Measurements from ENCODE around the gene ALKBH6. TPM values are rescaled to one million over a fixed set of nuclear protein-coding genes. Genes with fewer than 3 reads are reported as not detected.

The ALKBH6 gene
- total RNA-seq, 1 donor from 2014 or later: 11.8 TPM

DNA sequence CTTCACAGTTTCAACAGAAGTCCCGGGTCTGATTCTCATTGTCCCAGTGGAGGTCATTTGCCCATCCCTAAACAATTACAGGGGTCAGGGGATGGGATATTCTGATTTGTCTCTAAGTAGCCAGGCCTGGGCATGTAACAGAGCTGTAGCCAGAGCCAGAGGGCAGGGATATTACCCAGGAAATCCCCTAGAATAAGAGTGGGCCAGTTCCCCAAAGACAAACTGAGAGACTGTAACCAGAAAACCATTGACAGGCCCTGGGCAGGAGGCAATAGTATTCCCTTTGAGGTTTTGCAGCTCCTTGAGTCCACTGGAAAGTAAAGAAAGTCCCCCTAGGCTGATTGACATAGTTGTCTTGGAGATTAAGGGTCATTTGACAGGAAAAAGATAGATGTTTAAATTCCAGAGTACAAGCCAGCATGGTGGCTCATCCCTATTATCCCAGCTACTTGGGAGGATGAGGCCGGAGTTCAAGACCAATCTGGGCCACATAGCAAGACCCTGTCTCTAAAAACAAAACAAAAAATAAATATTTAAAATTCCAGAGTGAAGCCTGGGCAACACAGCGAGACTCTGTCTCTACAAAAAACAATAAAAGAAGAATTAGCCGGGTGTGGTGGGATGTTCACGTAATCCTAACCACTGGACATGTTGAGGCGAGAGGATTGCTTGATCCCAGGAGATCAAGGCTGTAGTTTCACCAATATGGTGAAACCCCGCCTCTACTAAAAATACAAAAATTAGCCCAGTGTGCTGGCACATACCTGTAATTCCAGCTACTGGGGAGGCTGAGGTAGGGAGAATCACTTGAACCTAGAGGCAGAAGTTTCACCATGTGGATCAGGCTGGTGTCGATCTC lies 20.9 kb downstream of the ALKBH6 start:
- H3K27me3 ChIP-seq (ENCODE audit: low read depth): peaks cover 13% of the 10 kb centered on the region
- H3K36me3 ChIP-seq: peaks cover 8% of the 10 kb centered on the region
- no peak overlapping the region for H3K4me3 ChIP-seq
- H3K4me1 ChIP-seq: peaks cover 34% of the 10 kb centered on the region
- DNase-seq: no peak
- intact Hi-C loops (cut with micrococcal nuclease): no loop called here
- TF ChIP-seq, protein P1, sequence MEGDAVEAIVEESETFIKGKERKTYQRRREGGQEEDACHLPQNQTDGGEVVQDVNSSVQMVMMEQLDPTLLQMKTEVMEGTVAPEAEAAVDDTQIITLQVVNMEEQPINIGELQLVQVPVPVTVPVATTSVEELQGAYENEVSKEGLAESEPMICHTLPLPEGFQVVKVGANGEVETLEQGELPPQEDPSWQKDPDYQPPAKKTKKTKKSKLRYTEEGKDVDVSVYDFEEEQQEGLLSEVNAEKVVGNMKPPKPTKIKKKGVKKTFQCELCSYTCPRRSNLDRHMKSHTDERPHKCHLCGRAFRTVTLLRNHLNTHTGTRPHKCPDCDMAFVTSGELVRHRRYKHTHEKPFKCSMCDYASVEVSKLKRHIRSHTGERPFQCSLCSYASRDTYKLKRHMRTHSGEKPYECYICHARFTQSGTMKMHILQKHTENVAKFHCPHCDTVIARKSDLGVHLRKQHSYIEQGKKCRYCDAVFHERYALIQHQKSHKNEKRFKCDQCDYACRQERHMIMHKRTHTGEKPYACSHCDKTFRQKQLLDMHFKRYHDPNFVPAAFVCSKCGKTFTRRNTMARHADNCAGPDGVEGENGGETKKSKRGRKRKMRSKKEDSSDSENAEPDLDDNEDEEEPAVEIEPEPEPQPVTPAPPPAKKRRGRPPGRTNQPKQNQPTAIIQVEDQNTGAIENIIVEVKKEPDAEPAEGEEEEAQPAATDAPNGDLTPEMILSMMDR (IDR thresholded peaks at IDR 0.05; ENCODE audit: borderline replicate concordance): no peak
- H3K27ac ChIP-seq (replicated peaks): no peak overlapping the region
- H3K9me3 ChIP-seq (replicated peaks): no peaks in the 10 kb centered on the region

DNA sequence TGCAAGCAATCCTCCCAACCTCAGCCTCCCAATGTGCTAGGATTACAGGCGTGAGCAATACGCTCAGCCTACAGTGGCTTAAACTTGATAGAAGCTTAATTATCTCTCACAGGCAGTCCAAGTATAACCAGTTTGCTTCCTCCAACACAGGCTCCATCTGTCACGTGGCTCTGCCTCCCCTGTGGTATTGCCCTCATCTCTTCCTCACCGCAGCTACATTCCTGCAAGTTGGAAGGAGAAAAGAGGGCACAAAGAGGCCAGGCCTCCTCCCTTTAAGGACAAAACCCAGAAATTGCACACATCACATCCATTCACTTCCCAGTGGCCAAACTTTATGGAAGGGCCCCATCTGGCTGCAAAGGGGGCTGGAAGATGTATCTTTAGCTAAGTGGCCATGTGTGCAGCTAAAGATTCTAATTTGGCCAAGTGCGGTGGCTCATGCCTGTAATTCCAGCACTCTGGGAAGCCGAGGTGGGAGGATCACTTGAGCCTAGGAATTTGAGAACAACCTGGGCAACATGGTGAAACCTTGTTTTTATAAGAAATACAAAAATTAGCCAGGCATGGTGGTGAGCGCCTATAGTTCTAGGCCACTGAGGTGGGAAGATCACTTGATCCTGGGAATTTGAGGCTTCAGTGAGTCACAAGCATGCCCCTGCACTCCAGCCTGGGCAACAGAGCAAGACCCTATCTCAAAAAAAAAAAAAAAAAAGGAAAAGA lies 22.1 kb downstream of the ALKBH6 start:
- Histone ChIP-seq H3K9me3 (replicated peaks) (no peaks in the 10 kb centered on the region), H3K4me1 (peaks cover 37% of the 10 kb centered on the region), H3K27ac (replicated peaks) (no peak overlapping the region), H3K4me3 (no peak overlapping the region), H3K27me3 (ENCODE audit: low read depth) (peaks cover 25% of the 10 kb centered on the region), H3K36me3 (no peaks in the 10 kb centered on the region)
- DNase-seq: no peak
- TF ChIP-seq, protein P1 (IDR thresholded peaks at IDR 0.05; ENCODE audit: borderline replicate concordance): no peak
- intact Hi-C loops (cut with micrococcal nuclease): no loop called here

DNA sequence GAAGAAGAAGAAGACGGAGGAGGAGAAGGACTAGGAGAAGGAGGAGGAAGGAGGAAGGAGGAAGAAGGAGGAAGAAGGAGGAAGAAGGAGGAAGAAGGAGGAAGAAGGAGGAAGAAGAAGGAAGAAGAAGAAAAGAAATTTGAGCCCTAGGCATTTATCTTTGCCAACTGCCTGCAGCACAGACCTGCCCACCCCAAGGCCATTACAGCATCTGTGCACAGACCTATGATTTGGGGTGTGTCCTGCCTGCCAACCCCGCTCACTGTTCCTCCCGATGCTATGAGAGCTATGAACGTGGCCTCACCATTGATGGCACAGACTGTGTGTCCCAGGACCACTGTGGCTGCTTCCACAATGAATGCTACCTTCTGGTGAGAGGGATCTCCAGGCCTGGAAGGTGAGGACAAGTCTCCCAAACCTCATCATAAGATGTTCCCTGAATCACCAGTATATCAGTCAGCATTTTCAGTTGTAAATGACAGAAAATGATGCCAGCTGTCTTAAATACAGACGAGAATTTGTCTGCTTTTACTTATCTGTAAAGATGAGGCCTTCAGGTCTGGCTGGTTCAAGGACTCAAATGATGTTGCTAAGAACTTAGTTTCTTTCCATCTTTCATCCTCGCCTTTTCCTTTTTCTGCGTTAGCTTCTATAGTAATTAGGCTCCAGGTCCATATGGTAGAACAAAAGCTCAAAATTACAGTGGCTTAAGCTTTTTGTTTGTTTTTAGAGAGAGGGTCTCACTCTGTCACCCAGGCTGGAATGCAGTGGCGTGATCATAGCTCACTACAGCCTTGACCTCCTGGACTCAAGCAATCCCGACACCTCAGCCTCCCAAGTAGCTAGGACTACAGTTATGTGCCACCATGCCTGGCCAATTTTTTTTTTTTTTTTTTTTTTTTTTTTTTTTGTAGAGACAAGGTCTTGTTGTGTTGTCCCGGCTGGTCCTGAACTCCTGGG lies 23.0 kb downstream of the ALKBH6 start:
- H3K27ac ChIP-seq (replicated peaks): no peak overlapping the region
- intact Hi-C loops (cut with micrococcal nuclease): no loop called here
- H3K4me1 ChIP-seq: peaks cover 33% of the 10 kb centered on the region
- H3K9me3 ChIP-seq (replicated peaks): no peaks in the 10 kb centered on the region
- DNase-seq: no peak
- H3K4me3 ChIP-seq: no peak overlapping the region
- no peaks in the 10 kb centered on the region for H3K36me3 ChIP-seq
- TF ChIP-seq, protein P1 (IDR thresholded peaks at IDR 0.05; ENCODE audit: borderline replicate concordance): no peak
- H3K27me3 ChIP-seq (ENCODE audit: low read depth): peaks cover 34% of the 10 kb centered on the region

DNA sequence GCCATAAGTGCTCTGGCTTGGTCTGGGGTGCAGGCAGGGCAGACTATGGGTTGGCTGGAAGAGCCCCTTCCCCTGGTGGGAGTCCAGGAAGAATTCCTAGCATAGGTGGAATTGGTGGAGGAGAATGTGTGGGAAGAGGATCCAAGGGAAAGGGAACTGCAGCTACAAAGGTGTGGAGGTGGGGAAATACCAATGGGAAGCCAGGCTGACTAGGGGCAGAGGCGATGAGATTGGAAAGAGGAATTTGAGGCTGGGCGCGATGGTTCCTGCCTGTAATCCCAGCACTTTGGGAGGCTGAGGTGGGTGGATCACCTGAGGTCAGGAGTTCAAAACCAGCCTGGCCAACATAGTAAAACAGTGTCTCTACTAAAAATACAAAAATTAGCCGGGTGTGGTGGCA lies 23.9 kb downstream of the ALKBH6 start:
- intact Hi-C loops (cut with micrococcal nuclease): no loop called here
- TF ChIP-seq, protein P1 (IDR thresholded peaks at IDR 0.05; ENCODE audit: borderline replicate concordance): no peak
- Histone ChIP-seq H3K27me3 (ENCODE audit: low read depth) (peaks cover 43% of the 10 kb centered on the region), H3K27ac (replicated peaks) (no peak overlapping the region), H3K4me1 (peaks cover 24% of the 10 kb centered on the region), H3K36me3 (no peaks in the 10 kb centered on the region), H3K9me3 (replicated peaks) (no peaks in the 10 kb centered on the region), H3K4me3 (no peak overlapping the region)
- DNase-seq: no peak

DNA sequence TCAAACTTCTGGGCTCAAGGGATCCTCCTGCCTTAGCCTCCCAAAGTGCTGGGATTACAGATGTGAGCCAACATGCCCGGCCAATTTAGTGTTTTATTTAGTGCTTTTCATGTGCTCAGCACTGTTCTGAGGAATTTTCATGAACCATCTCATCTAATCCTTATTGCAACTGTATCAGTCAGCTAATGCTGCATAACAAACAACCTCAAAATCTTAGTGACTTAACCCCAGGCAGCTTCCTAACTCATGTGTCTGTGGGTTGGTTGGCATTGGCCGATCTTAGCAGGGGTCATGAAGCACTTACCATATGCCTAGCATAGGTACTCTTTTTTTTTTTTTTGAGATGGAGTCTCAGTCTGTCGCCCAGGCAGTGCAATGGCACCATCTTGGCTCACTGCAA lies 25.2 kb downstream of the ALKBH6 start:
- TF ChIP-seq, protein P1 (IDR thresholded peaks at IDR 0.05; ENCODE audit: borderline replicate concordance): no peak
- no peak overlapping the region for H3K27ac ChIP-seq (replicated peaks)
- H3K27me3 ChIP-seq (ENCODE audit: low read depth): peaks cover 56% of the 10 kb centered on the region
- H3K4me1 ChIP-seq: peaks cover 13% of the 10 kb centered on the region
- intact Hi-C loops (cut with micrococcal nuclease): no loop called here
- no peaks in the 10 kb centered on the region for H3K36me3 ChIP-seq
- H3K4me3 ChIP-seq: no peak overlapping the region
- no peak for DNase-seq
- no peaks in the 10 kb centered on the region for H3K9me3 ChIP-seq (replicated peaks)
